Measurements from ENCODE around the gene PIK3C3.

DNA sequence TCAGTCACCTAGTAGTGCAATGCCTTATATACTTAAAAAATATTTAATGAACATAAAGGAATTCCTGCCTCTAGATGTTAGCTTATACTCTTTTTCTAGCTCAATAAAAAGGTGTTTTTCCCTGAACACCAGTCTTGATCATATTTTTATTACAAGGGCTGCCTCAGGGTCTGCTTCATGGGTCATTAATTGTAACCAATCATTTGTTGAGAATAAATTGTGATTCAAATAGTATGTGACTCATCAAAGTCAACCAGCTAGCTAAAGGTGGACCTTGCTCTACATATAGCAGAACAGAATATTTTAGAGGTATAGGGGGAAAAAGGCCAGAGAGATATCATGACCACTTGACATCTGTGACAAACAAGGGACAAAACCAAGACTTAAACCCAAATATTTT, 114.0 kb downstream of the PIK3C3 start:
- TF ChIP-seq, protein P1, sequence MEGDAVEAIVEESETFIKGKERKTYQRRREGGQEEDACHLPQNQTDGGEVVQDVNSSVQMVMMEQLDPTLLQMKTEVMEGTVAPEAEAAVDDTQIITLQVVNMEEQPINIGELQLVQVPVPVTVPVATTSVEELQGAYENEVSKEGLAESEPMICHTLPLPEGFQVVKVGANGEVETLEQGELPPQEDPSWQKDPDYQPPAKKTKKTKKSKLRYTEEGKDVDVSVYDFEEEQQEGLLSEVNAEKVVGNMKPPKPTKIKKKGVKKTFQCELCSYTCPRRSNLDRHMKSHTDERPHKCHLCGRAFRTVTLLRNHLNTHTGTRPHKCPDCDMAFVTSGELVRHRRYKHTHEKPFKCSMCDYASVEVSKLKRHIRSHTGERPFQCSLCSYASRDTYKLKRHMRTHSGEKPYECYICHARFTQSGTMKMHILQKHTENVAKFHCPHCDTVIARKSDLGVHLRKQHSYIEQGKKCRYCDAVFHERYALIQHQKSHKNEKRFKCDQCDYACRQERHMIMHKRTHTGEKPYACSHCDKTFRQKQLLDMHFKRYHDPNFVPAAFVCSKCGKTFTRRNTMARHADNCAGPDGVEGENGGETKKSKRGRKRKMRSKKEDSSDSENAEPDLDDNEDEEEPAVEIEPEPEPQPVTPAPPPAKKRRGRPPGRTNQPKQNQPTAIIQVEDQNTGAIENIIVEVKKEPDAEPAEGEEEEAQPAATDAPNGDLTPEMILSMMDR (IDR thresholded peaks at IDR 0.05) = no peak
- TF ChIP-seq POLR2A (IDR thresholded peaks at IDR 0.05) = no peak
